T-helper 17 cell (primary cell): ENCODE data around the gene MIS18A. TPM values are rescaled to one million over a fixed set of nuclear protein-coding genes. Genes with fewer than 3 reads are reported as not detected.
"Not testable (repeated sequence)": the region's sequence is repeated elsewhere in the genome, so short reads cannot be mapped to it uniquely, and the experiment has no call there.

Experiments
- ATAC-seq: fragments of 150-1000 bp; cut with Tn5 transposase; 2 replicates; pipeline ENCODE4 v1.10.0; 2021; ENCODE audit warnings: mild to moderate bottlenecking, moderate library complexity
- DNase-seq, 3 donors: peaks; one replicate each; pipeline versions ENCODE4 v3.0.0 to v3.0.0-alpha.2; 2020 to 2021
- H3K9me3 ChIP-seq: one replicate; pipeline ENCODE4 v1.7.0; 2013; ENCODE audit warnings: low read length, mild to moderate bottlenecking; ENCODE audit not compliant: control insufficient read depth, poor library complexity, severe bottlenecking
- H3K27ac Mint-ChIP-seq: one replicate; pipeline ENCODE4 v1.8.0; 2022; ENCODE audit warnings: mild to moderate bottlenecking, moderate library complexity, mixed read lengths
- H3K27me3 Mint-ChIP-seq: one replicate; pipeline ENCODE4 v1.8.0; 2022; ENCODE audit warnings: mixed read lengths
- H3K36me3 Mint-ChIP-seq: one replicate; pipeline ENCODE4 v1.8.0; 2022; ENCODE audit warnings: low read depth, mixed read lengths
- H3K4me1 Mint-ChIP-seq: one replicate; pipeline ENCODE4 v1.8.0; 2022; ENCODE audit warnings: mild to moderate bottlenecking, mixed read lengths
- H3K4me3 Mint-ChIP-seq: one replicate; pipeline ENCODE4 v1.8.0; 2022; ENCODE audit warnings: mild to moderate bottlenecking, moderate library complexity, mixed read lengths
- total RNA-seq, 4 donors: library from RNA in 2 of 4; stranded (reverse) in 2 of 4; gene quantifications; one replicate each; pipeline ENCODE4 v1.2.3 and lab custom pipeline; 2022 to 2026

Gene MIS18A
- total RNA-seq, 2 donors from 2014 or later: 2.8 TPM

DNA sequence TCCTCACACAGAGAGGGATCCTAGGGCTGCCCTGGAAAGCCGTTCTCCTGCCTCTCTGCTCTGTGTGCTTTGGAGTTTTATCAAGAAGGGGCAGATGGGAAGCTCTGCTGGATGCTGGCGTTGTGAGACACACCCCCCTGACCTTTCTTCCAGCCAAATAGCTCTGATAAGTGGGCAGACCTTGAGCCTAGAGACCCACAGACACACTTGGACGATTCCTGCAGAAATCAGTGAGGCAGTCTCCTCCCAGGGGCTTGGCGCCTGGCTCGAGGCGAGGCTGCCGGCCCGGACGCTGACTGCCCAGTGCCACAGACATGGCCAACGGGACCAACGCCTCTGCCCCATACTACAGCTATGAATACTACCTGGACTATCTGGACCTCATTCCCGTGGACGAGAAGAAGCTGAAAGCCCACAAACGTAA lies 19.8 kb upstream of the MIS18A start, which contains the start of gene MRAP:
Gene MRAP, plus strand, starts transcription at position 198 of the 424 bp plus-strand sequence. Its CDS starts 117 bp downstream, at position 315.
- no peaks in the 10 kb centered on the region for H3K4me1 Mint-ChIP-seq
- no peak for DNase-seq
- H3K27ac Mint-ChIP-seq: no peak within 1 kb of the TSS
- ATAC-seq: no peak
- H3K27me3 Mint-ChIP-seq: no peaks in the 10 kb centered on the region
- H3K9me3 ChIP-seq: no peaks in the 10 kb centered on the region
- H3K4me3 Mint-ChIP-seq: no peak within 1 kb of the TSS
- H3K36me3 Mint-ChIP-seq: peaks cover 2% of the 10 kb centered on the region

DNA sequence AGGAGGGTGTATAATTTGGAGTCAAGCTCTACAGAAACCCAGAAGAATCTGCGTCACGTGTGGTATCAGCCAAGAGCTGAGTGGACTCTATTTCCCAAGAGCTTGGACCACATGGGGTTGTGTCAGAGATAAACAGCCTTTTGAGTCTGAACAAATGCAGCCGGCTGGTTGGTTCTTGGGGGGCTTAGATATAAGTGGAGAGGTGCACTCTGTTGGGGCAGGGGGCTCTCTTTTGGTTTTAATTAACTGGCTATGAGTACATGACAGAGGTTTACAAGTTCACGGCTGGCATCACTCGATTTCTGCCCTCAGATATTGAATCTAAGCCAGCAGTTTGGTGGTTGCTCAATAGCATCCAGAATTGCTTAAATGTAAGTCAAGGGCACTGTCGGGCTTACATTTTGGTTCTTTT lies 19.3 kb upstream of the MIS18A start:
- Mint-ChIP-seq H3K36me3 (no peaks in the 10 kb centered on the region), H3K27me3 (no peaks in the 10 kb centered on the region), H3K4me1 (no peaks in the 10 kb centered on the region), H3K4me3 (no peak overlapping the region), H3K27ac (no peak overlapping the region)
- DNase-seq (no peak), ATAC-seq (no peak)
- H3K9me3 ChIP-seq: no peaks in the 10 kb centered on the region

DNA sequence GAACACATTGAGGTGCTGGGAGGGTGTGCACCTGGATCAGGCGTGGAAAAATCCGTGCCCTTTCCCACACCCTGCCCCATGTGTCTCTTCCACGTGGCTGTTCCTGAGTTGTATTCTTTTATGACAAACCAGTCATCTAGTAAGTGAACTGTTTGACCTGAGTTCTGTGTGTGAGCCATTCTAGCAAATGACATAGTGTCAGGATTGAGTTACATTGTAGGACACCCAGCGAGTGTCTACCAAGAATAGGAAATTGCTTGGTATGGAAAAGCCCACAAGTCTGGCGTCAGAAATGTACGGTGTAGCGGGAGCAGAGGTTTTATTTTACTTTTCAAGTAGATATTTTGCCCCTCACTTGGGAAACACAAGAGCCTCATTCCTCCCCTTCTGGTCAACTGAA lies 18.6 kb upstream of the MIS18A start:
- H3K4me3 Mint-ChIP-seq: no peak overlapping the region
- DNase-seq (no peak), ATAC-seq (no peak)
- H3K9me3 ChIP-seq: no peaks in the 10 kb centered on the region
- H3K27me3 Mint-ChIP-seq: no peaks in the 10 kb centered on the region
- no peaks in the 10 kb centered on the region for H3K36me3 Mint-ChIP-seq
- no peaks in the 10 kb centered on the region for H3K4me1 Mint-ChIP-seq
- H3K27ac Mint-ChIP-seq: no peak overlapping the region

DNA sequence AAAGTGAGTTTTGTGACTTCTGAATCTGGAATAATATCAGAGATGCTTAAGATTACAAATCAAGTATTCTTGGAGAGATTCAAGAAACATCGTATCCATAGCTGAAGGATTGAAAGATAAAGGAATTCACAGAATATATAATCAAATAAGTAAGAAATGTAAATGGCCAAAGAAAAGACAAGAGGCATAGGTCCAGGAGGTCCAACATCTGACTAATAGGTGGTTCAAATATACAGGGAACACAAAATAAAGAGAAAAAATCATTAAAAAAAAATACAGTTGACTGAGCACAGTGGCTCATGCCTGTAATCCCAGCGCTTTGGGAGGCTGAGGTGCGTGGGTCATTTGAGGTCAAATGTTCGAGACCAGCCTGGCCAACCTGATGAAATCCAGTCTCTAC lies 6.6 kb upstream of the MIS18A start:
- no peaks in the 10 kb centered on the region for H3K36me3 Mint-ChIP-seq

DNA sequence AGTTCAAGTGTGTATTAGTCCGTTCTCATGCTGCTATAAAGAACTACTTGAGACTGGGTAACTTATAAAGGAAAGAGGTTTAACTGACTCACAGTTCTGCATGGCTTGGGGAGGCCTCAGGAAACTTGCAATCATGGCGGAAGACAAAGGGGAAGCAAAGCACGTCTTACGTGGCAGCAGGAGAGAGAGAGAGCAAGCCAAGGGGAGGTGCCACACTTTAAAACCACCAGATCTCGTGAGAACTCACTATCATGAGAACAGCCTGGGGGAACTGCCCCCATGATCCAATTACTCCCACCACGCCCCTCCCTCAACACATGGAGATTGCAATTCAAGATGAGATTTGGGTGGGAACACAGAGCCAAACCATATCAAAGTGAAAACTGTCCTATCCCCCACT lies 4.1 kb upstream of the MIS18A start:
- no peaks in the 10 kb centered on the region for H3K27me3 Mint-ChIP-seq
- H3K36me3 Mint-ChIP-seq: peaks cover 2% of the 10 kb centered on the region
- no peak overlapping the region for H3K27ac Mint-ChIP-seq
- ATAC-seq: no peak
- H3K4me3 Mint-ChIP-seq: no peak overlapping the region
- DNase-seq: no peak
- H3K9me3 ChIP-seq: no peaks in the 10 kb centered on the region
- H3K4me1 Mint-ChIP-seq: peaks cover 22% of the 10 kb centered on the region

More for the DNA sequence above, 6.6 kb upstream of the MIS18A start:
- H3K4me3 Mint-ChIP-seq: no peak overlapping the region
- no peak overlapping the region for H3K27ac Mint-ChIP-seq
- no peaks in the 10 kb centered on the region for H3K9me3 ChIP-seq
- no peaks in the 10 kb centered on the region for H3K27me3 Mint-ChIP-seq
- ATAC-seq: no peak
- DNase-seq: no peak
- H3K4me1 Mint-ChIP-seq: peaks cover 6% of the 10 kb centered on the region

DNA sequence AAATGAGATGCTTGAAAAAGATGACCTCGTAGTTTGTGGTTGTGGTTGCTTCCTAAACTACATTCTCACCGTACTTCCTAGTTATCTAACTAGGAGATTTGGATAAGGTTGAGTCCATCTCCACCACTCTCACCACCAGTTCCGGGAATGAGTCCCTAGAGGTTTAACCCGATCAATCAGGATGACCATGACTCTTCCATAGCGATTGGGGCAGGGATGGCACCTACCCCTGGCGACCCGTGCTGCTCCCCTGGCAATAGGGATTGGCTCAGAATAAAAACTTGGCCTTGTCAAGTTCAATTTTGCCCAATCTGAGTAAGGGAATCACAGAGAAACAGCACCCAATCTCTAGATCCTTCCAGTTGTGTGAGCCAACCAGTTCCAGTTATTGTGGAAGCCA lies 2.7 kb upstream of the MIS18A start:
- ATAC-seq (no peak), DNase-seq (no peak)
- no peak overlapping the region for H3K27ac Mint-ChIP-seq
- H3K4me3 Mint-ChIP-seq: no peak overlapping the region
- H3K9me3 ChIP-seq: no peaks in the 10 kb centered on the region
- no peaks in the 10 kb centered on the region for H3K27me3 Mint-ChIP-seq
- peaks cover 22% of the 10 kb centered on the region for H3K4me1 Mint-ChIP-seq
- H3K36me3 Mint-ChIP-seq: peaks cover 2% of the 10 kb centered on the region

DNA sequence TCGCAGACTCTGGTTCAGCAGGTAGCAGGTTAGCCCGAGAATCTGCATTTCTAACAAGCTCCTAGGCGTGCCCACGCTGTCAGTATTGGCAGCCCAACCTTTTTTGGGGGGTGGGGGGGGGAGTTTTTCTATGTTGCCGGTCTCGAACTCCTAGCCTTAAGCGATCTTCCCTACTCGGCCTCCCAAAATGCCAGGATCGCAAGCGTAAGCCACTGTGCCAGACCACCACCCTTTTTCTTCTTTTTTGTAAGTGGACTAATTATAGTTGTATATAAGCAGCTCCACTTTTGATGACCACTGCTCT lies 480 bp upstream of the MIS18A start:
- no peaks in the 10 kb centered on the region for H3K9me3 ChIP-seq
- DNase-seq (no peak), ATAC-seq (no peak)
- Mint-ChIP-seq H3K4me1 (peaks cover 27% of the 10 kb centered on the region), H3K36me3 (peaks cover 6% of the 10 kb centered on the region), H3K4me3 (peak overlapping the region; percentile 99), H3K27me3 (no peaks in the 10 kb centered on the region), H3K27ac (peak overlapping the region; percentile 92)

DNA sequence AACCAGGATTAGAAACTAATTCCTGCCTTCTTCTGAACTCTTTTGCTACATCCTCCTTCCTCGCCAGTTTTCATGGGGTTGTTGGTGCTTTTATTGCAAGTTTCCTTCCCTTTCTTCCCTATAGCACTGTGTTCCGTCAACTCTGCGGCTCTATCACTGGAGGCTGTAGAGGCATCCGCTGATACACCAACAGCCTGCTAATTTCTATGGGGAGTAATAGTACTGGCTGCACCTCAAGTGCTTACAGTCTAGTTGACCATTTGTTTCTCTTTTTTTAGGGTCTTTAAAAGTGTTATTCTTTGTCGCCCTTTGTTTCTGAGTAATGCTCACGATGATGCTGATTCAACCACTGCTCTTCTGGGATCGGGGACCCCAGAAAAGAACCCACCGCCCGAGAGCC lies 746 bp downstream of the MIS18A start:
- H3K27me3 Mint-ChIP-seq: no peaks in the 10 kb centered on the region
- peak overlapping the region; percentile 99 for H3K4me3 Mint-ChIP-seq
- peak overlapping the region; percentile 92 for H3K27ac Mint-ChIP-seq
- ATAC-seq (no peak), DNase-seq (no peak)
- peaks cover 23% of the 10 kb centered on the region for H3K4me1 Mint-ChIP-seq
- H3K36me3 Mint-ChIP-seq: peaks cover 6% of the 10 kb centered on the region
- no peaks in the 10 kb centered on the region for H3K9me3 ChIP-seq

DNA sequence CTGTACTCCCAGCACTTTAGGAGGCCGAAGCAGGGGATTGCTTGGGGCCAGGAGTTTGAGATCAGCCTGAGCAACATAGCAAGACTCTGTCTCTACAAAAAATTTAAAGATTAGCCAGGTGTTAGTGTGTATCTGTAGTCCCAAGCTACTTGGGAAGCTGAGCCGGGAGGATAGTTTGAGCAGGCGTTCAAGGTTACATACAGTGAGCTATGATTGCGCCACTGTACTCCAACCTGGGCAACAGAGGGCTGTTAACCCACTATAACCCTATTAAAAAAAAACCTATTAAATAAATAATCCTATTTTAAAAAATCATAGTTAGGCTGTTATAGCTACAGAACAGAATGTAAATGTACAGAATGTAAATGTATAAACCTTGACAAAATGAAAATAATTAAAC lies 2.2 kb downstream of the MIS18A start:
- DNase-seq: no peak

DNA sequence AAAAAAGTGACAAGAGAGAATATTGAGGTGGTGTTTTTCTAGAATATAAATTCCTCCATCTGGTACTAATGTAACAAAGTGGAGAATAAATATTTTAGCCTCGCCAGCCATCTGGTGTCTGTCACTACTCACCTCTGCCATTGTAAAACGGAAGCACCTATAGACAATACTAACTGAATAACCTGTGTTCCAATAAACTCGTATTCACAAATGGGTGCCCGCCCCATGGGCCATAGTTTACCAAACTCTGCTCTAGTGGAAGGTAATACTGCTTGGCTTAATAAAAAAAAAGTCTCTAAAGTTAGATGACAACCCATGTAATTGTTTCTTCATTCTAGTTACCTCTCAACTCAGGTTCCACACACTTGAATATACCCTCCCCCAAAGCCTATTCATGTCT lies 8.1 kb downstream of the MIS18A start:
- Mint-ChIP-seq H3K36me3 (peaks cover 4% of the 10 kb centered on the region), H3K4me1 (peaks cover 6% of the 10 kb centered on the region), H3K27me3 (no peaks in the 10 kb centered on the region), H3K4me3 (no peak overlapping the region), H3K27ac (no peak overlapping the region)
- ATAC-seq (no peak), DNase-seq (no peak)
- no peaks in the 10 kb centered on the region for H3K9me3 ChIP-seq

More for the DNA sequence above, 2.2 kb downstream of the MIS18A start:
- Mint-ChIP-seq H3K27ac (no peak overlapping the region), H3K36me3 (peaks cover 6% of the 10 kb centered on the region), H3K4me1 (peaks cover 27% of the 10 kb centered on the region), H3K27me3 (no peaks in the 10 kb centered on the region), H3K4me3 (no peak overlapping the region)
- no peak for ATAC-seq
- H3K9me3 ChIP-seq: no peaks in the 10 kb centered on the region

DNA sequence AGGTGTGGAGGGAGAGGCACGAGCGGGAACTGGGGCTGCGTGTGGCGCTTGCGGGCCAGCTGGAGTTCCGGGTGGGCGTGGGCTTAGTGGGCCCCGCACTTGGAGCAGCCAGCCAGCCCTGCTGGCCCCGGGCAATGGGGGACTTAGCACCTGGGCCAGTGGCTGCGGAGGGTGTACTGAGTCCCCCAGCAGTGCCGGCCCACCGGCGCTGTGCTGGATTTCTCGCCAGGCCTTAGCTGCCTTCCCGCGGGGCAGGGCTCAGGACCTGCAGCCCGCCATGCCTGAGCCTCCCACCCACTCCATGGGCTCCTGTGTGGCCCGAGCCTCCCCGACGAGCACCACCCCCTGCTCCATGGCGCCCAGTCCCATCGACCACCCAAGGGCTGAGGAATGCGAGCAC lies 13.5 kb downstream of the MIS18A start:
- H3K4me3 Mint-ChIP-seq, H3K9me3 ChIP-seq, H3K27me3 Mint-ChIP-seq, H3K36me3 Mint-ChIP-seq, DNase-seq, H3K4me1 Mint-ChIP-seq, ATAC-seq, H3K27ac Mint-ChIP-seq: not testable (repeated sequence)

DNA sequence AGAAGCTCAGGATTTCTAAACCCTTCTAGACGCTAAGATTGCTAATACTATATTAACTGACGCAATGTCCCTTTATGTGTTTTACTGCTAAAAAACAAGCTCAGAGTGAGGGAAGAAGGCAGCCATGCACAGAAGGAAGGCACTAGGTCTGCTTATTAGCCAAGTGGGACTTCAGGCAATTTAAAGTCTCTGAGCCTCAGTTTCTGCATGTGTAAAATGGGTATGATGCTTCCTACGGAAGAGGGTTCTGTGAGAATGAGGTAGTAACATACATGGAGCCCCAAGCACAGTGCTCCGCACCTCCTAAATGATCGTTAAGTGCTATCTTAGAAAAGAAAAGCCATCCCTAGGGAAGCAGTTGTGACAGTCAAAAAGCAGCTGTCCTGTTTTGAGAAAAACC lies 16.9 kb downstream of the MIS18A start:
- no peaks in the 10 kb centered on the region for H3K36me3 Mint-ChIP-seq
- H3K4me1 Mint-ChIP-seq: peaks cover 4% of the 10 kb centered on the region
- H3K4me3 Mint-ChIP-seq: no peak overlapping the region
- H3K9me3 ChIP-seq: no peaks in the 10 kb centered on the region
- no peak for ATAC-seq
- DNase-seq: no peak
- no peak overlapping the region for H3K27ac Mint-ChIP-seq
- peaks cover 14% of the 10 kb centered on the region for H3K27me3 Mint-ChIP-seq

DNA sequence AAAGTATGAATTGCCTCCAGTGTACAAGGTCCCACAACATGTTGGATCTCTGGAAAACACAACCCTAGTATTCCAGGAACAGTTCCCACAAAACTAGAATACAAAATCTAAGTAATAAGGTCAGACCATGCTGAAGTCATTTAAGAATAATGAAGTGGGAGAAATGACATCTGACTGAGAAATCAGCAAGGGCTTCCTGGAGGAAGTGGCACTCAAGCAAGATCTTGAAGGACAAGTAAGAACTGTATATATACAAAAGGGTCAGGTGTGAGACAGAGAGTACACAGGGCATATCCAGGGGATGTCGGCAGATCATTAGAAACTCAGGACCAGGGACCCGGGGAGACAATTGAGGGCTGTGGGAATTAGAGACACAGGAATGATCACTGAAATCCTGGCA lies 18.7 kb downstream of the MIS18A start:
- Mint-ChIP-seq H3K27me3 (peaks cover 24% of the 10 kb centered on the region), H3K4me1 (peaks cover 4% of the 10 kb centered on the region), H3K4me3 (no peak overlapping the region), H3K27ac (peak overlapping the region; percentile 86), H3K36me3 (peaks cover 2% of the 10 kb centered on the region)
- no peak for DNase-seq
- no peaks in the 10 kb centered on the region for H3K9me3 ChIP-seq
- no peak for ATAC-seq

DNA sequence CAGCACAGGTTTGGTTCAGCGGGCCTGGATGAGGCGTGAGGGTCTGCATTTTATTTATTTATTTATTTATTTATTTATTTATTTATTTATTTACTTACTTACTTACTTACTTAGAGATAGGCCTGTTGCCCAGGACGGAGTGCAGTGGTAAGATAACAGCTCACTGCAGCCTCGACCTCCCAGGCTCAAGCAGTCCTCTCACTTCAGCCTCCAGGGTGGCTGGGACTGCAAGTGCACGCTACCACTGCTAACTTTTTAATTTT lies 20.1 kb downstream of the MIS18A start:
- peaks cover 24% of the 10 kb centered on the region for H3K27me3 Mint-ChIP-seq
- not testable (repeated sequence) for H3K36me3 Mint-ChIP-seq, H3K4me3 Mint-ChIP-seq, H3K9me3 ChIP-seq, ATAC-seq, H3K27ac Mint-ChIP-seq, H3K4me1 Mint-ChIP-seq, DNase-seq
